HG03439 (cell line): ENCODE data around the gene UVRAG.
"Not testable (repeated sequence)": the region's sequence is repeated elsewhere in the genome, so short reads cannot be mapped to it uniquely, and the experiment has no call there.

Experiments
- ATAC-seq: cut with Tn5 transposase; IDR thresholded peaks from one replicate; pipeline ENCODE4 v1.9.1; 2021; ENCODE audit warnings: mild to moderate bottlenecking, moderate library complexity; ENCODE audit not compliant: unreplicated experiment

The UVRAG gene

DNA sequence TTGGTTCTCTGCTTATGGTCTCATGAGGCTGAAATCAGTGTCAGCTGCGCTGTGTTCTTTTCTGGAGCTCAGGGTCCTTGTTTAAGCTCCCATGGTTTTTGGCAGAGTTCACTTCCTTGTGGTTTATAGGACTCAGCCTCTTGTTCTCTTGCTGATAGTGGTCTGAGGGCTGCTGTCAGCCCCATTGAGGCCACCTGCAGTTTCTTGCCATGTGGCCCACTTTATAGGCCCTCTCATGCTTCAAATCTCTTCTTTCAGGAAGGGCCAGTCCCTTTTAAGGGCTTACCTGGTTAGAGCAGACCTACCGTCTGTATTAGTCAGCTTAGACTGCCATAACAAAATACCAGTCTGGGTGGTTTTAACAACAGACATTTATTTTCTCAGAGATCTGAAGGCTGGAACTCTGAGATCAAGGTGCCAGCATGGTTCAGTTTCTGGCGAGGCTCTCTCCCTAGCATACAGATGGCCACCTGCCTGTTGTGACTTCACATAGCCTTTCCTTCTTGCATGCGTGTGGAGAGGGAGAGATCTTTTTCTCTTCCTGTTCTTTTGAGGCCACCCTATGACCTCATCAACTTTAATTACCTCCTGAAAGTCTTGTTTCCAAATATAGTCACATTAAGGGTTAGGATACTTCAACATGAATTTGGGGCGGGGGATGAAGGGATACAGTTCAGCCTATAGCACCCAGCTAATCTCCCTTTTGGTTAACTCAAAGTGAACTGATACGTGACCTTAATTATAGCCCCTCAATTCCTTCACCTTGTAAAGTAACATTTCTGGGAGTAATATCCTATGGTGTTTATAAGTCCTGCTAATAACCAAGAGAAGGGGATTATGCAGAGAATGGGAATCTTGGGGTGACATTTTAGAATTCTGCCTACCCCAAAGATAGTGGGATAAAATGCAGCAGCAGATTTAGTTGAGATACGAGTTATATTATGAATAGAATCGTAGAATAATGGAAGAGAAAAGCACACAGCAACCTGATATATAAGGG lies 131.8 kb downstream of the UVRAG start:
- ATAC-seq, result no peak

DNA sequence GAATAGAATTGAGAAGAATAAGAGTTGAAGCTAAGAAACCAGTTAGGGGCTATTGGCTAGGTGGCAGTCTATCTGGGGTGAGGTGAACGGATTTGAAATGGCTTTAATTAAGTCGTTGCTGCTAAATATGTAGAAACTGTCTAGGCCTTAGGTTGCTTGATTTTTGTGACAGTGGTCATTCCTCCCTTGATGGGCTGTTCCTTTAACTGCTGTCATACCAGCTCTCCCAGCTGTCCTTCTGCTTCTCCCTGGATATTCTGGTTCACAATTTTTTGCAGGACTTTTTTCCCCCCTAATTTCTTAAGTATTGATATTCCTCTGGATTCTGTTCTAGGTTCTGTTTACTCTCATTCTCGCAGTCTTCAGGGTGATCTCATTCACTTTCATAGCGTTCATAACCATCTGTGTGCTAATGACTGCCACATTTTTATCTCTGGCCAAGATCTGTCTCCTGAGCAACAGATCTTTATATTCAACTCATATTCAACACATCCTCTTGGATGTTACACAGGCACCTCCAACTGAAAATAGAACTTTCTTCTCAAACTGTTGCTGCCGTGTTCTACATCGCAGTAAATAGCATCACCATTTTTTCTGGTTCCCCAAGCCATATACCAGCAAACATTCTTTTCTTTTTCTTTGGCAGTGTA lies 134.1 kb downstream of the UVRAG start:
- no peak for ATAC-seq

DNA sequence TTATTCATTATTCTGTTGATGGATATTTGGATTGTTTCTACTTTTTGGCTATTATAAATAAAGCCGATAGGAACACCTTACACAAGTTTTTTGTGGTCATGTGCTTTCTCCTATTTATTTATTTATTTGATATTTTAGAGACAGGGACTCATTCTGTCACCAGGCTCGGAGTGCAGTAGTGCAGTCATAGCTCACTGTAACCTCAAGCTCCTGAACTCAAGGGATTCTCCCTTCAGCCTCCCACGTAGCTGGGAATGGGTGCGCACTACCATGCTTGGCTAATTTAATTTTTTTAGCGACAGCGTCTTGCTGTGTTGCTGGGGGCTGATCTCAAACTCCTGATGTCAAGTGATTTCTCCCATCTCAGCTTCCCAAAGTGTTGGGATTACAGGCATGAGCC lies 135.1 kb downstream of the UVRAG start:
- ATAC-seq, result no peak

DNA sequence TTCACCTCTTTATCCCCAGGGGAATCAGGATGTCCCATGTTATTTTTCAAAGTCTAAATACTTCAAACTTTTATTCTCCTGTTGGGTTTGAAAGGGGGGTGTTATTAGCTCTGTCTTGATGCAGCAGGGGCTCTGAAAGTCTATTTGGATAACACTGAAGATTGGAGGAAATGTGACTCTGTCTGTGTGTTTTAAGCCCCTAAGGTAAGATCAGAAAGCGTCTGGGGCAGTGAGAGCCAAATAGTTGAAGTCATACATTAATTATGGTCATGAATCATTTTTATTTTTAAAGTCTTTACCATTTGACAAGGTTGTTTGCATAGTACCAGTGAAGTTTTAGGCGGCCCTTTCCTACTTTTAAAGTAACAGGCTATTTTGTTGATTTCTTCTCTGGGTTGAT lies 139.0 kb downstream of the UVRAG start:
- ATAC-seq, result no peak

DNA sequence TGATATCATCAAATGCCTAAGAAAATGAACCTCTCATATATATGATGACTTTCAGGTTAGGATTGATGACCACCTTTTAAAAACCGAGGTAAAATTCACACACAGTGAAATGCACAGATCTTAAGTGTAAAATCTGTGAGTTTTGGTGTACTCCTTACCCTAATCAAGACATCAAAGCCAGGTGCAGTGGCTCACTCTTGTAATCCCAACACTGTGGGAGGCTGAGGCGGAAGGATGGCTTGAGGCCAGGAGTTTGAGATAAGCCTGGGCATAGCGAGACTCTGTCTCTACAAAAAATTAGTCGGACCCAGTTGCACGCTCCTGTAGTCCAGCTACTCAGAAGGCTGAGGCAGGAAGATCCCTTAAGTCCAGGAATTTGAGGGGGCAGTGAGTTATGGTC lies 140.4 kb downstream of the UVRAG start:
- no peak for ATAC-seq

DNA sequence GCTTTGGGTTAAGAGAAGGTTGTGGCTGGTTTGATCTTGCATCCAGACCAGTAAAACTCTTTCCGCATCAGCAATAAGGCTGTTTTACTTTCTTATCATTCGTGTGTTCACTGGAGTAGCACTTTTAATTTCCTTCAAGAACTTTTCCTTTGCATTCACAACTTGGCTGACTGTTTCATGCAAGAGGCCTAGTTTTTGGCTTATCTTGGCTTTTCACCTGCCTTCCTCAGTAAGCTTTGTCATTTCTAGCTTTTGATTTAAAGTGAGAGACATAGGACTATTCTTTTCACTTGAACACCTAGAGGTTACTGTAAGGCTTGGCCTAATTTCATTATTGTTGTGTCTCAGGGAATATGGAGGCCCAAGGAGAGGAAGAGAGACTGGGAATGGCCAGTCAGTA lies 144.5 kb downstream of the UVRAG start:
- ATAC-seq, result no peak

DNA sequence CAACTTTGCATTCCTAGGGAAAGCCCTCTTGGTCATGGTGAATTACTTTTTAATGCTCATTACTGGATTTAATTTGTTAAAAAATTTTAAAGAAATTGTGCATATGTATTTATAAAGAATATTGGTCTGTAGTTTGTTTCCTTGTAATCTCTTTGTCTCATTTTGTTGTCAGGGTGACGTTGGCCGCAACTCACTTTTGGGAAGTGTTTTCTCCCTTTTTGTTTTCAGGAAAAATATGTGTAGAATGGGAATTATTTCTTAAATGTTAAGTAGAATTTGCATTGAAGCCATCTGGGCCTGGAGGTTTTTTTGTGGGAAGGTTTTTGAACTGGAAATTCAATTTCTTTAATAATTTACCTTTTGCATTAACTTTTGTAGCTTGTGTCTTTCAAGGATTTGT lies 149.1 kb downstream of the UVRAG start:
- no peak for ATAC-seq

DNA sequence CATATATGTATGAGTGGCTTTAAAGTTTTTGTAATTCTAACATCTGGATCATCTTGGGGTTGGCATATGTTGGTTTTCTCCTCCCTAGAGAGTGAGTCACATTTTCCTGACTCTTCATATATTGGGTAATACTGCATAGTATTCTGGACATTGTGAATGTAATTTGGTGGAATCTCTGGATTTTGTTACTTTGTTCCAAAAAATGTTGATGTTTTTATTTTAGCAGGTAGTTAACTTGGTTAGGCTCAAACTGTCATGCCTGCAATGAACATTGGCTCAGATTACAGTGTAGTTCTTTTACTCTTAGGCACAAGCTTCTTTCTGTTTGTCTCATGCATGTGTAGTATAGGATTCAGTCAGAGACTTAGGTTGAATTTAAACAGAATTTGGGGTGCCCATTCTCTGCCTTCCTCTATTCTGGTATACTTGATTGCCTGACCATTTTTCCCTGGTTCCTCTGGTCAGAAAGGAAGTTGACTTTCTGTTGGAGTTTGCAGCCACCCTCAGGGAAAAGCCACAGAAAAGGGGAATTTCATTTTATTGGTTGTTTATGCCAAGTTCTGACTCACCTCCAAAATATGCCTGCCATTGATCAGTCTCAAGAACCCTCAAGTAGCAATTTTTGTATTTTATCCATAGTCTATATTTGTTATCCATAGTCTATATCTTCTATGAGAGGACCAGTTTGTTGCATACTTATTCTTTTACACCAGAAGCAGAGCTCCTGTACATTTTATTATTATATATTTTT lies 151.7 kb downstream of the UVRAG start:
- no peak for ATAC-seq

DNA sequence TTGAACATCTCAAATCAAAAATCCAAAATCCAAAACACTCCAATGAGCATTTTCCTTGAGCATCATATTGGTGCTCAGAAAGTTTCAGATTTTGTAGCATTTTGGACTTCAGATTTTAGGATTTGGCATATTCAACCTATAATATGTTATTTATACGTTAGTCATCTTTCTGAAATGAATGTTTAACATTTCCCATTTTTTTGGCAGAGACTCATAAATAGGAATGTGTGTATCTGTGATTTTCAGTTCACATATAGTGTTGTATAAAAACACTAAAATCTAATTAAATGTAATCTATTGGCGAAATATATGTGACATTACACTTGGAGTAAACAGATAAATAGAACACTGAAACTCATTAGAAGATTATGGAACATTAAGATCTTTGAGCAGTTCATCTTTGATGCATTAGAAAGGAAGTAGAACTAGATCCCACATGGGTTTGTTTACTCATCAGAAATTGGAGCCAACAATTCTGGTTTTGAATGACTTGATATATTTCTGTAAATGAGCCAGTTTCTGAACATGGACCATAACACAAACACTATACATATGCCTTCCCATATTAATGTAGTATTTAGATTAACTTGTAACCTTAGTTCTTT lies 153.1 kb downstream of the UVRAG start:
- no peak for ATAC-seq

DNA sequence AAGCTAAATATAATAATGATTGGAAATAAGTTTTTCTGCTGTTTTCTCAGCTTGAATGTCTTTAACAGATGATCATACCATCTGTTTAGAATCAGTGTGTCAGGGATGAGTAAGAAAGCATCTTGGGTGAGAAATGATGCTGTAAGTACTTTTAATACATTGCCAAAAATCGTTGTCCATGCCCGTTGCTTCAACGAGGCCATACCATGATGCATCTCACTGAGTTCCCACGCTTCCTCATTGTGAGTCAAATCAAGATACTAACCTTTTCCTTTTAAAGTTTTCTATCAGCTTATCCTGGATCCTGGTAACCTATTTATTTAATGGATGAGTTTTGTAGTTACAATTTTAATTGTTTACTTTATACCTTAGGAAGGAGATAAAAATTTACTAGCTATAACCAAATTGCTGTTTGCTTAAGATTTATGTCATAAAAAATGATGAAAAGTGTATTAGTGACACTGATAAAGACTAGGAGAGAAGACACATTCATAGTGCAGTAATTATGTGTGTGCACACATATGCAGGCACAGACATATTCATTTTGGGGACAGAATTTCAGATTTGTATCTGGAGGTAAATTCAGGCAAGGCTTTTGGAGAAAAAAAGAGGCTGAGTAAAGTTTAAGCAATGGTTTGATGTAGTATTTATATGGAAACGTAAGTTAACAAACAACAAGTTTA lies 154.8 kb downstream of the UVRAG start:
- no peak for ATAC-seq

DNA sequence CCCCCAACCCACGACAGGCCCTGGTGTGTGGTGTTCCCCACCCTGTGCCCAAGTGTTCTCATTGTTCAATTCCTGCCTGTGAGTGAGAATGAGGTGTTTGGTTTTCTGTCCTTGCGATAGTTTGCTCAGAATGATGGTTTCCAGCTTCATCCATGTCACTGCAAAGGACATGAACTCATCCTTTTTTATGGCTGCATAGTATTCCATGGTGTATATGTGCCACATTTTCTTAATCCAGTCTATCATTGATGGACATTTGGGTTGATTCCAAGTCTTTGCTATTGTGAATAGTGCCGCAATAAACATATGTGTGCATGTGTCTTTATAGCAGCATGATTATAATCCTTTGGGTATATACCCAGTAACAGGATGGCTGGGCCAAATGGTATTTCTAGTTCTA lies 158.7 kb downstream of the UVRAG start:
- ATAC-seq, result not testable (repeated sequence)

DNA sequence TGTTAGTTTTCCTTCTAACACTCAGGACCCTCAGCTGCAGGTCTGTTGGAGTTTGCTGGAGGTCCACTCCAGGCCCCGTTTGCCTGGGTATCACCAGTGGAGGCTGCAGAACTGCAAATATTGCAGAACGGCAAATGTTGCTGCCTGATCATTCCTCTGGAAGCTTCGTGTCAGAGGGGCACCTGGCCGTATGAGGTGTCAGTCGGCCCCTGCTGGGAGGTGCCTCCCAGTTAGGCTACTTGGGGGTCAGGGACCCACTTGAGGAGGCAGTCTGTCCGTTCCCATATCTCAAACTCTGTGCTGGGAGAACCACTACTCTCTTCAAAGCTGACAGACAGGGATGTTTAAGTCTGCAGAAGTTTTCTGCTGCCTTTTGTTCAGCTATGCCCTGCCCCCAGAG lies 164.1 kb downstream of the UVRAG start:
- not testable (repeated sequence) for ATAC-seq

DNA sequence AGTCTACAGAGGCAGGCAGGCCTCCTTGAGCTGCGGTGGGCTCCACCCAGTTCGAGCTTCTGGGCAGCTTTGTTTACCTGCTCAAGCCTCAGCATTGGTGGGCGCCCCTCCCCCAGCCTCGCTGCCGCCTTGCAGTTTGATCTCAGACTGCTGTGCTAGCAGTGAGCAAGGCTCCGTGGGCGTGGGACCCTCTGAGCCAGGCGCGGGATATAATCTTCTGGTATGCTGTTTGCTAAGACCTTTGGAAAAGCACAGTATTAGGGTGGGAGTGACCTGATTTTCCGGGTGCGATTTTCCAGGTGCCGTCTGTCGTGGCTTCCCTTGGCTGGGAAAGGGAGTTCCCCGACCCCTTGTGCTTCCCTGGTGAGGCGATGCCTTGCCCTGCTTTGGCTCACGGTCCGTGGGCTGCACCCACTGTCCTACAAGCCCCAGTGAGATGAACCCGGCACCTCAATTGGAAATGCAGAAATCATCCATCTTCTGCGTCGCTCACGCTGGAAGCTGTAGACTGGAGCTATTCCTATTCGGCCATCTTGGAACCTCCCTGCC lies 164.5 kb downstream of the UVRAG start:
- not testable (repeated sequence) for ATAC-seq

DNA sequence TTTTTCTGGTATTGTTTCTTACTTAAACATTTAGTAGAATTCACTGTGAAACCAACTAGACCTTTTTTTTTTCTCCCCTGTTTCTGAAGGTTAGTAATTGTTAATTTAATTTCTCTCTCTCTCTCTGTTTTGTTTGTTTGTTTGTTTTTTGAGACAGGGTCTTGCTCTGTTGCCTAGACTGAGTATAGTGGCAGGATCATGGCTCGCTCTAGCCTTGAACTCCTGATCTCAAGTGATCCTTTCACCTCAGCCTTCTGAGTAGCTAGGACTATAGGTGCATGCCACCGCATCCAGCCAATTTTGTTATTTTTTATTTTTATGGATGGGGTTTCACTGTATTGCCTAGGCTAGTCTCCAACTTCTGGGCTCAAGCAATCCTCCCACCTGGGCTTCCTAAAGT lies 165.0 kb downstream of the UVRAG start:
- no peak for ATAC-seq

DNA sequence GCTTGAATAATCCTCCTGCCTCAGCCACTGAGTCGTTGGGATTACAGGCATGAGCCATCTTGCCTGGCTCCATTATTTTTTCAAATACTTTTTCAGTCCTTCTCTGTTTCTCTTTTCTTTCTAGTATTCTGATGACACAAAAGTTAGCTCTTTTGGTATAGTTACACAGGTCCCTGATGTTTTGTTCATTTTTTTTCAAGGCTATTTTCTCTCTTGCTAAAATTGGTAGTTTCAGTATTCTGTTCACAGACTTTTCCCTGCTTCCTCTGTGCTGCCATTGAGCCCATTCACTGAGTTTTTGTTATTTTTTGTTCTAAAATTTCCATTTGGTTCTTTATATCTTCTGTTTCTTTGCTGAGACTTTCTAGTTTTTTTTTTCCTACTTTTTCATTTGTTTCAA lies 166.5 kb downstream of the UVRAG start:
- no peak for ATAC-seq

DNA sequence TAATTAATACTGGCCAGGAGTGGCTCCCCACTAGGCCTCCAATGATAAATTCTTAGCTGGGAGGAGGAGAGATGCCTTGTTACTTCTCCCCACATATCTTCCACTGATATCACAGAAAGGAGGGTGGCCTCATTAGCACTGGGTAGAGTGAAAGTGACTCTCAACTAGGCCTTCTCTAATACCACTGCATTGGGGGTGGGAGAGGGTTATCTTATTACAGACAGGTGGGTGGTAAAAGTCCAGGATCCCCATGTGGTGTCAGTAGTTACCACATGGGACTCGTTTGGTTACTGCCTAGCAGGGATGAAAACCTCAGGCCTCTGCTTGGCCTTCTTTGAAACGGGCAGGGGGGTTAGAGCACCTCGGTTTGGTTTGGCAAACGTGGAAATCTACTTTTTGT lies 167.3 kb downstream of the UVRAG start:
- no peak for ATAC-seq

DNA sequence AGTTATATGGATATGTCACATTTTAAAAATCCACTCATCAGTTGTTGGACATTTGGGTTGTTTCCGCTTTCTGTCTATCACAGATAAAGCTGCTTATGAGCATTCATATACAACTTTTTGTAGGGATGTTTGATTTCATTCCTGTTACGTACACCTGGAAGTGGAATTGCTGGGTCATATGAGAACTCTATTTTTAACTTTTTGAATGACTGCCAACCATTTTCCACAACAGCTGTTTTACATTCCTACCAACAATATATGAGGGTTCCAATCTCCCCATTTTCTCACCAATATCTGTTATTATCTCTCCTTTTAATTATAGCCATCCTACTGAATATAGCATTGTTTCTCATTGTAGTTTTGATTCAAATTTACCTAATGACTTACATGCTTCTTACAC lies 172.0 kb downstream of the UVRAG start:
- no peak for ATAC-seq

DNA sequence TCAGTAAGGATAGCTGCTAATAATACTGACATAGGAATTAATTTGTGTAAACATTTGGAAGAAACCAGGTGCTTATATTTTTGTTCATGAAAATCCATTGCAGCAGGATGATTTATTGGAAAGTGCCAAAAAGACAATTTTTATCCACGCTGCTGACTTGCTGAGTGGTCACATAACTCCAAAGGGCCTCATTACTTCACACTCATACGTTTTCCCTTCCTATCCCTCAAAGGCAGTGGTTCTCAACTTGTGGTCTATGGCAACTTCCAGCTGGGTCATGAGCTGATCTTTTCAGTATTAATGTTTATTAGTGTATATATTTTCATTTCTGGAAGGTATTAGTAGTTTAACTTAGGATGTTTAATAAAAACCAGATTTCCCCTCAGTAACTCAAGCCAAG lies 178.1 kb downstream of the UVRAG start:
- no peak for ATAC-seq

DNA sequence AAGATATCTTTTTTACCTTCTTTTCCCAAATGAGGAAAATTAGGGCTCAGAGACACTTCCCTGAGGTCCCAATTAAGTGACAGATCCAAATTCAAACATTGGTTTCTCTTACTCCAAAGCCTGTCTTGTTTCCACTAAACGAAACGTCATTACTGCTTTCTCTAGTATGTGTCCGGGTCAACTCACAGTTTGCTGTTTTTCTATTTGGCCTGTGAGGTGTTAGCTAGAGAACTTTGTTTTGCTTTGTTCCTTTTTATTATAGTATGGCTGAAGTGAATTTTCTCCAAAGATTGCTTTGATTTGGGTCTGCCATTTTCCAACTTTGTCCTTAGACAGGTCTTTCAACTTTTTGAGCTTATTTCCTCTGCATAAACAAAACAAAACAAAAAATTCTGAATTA lies 179.6 kb downstream of the UVRAG start:
- ATAC-seq, result no peak
